ENCODE results near the gene FUT7.
"Not testable (repeated sequence)": the region's sequence is repeated elsewhere in the genome, so short reads cannot be mapped to it uniquely, and the experiment has no call there.

FUT7 gene

DNA sequence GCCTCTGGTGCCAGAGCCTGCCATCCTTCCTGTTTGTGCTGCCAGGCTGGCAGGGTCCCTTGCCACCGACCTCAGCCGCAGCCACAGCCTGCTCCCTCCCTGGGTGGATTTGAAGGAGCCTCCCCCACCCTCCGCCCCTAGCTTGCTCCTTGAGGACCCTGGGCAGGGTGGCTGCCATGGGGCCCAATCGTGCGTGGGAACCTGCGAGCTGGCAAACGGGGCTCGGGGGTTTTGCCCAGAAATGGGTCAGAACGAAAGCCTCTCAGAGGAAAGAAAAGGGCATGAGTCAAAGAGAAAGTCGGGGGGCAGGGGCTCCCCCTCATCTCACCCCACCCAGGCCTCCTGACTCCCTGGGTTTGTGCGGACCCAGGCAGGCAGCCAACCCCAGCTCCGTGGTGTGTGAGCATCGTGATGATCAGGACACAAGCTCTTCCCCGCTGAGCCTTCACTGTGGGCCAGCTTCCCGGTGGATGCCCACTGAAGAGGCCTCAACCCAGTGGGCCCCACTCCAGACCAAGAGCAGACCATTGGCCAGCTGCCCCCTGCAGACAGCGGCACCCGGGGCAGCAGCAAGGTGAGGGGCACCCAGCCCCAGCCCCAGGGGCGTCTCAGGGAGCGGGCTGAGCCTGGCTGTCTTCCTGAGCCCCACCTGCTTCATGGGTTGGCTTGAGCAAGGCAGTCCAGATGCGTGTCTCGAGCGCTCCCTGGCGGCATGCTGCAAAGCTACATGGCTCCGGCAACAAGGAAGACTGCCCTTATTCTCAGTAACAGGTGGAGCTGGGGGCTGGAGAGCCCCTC lies 3.0 kb upstream of the FUT7 start:
- peak; percentile 91 for DNase-seq
- peak overlapping the region; percentile 59 for H3K4me3 Mint-ChIP-seq
- peak overlapping the region; percentile 65 for H3K27ac Mint-ChIP-seq
- no peaks in the 10 kb centered on the region for H3K27me3 Mint-ChIP-seq
- H3K4me1 Mint-ChIP-seq: peaks cover 36% of the 10 kb centered on the region
- ATAC-seq: peak; percentile 83
- H3K9me3 Mint-ChIP-seq: no peaks in the 10 kb centered on the region
- no peaks in the 10 kb centered on the region for H3K36me3 Mint-ChIP-seq (ENCODE audit: low read depth)

DNA sequence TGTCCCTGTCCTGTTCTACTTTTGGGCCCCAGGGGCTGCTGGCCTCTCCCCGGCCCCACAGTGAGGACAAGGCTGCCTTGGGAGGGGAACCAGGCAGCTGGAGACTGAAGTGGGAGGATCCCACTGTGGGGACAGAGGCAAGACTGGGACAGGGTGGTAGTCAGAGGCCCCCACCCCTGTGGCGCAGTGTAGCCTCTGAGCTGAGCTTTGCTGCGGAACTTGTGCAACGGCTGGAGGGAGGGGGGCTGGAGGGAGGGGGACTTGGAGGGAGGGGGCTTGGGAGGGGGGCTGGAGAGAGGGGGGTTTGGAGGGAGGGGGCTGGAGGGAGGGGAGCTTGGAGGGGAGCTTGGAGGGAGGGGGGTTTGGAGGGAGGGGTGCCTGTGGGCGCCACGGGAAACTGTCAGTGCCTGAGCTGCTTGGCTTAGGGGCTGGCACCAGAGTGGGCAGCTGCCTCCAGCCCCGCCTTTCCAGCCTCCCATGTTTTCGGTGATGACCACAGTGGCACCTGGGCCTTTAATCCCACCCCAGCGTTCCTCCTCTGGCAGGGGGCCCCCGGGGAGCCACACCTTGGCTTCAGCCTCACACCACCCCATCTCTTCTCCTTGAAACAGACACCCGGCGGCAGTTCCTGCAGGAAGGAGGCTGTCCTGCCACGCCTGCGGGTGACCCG lies 2.3 kb upstream of the FUT7 start:
- Mint-ChIP-seq H3K4me3 (peak overlapping the region; percentile 59), H3K4me1 (peaks cover 42% of the 10 kb centered on the region), H3K36me3 (ENCODE audit: low read depth) (no peaks in the 10 kb centered on the region), H3K27ac (peak overlapping the region; percentile 65), H3K27me3 (peaks cover 1% of the 10 kb centered on the region), H3K9me3 (no peaks in the 10 kb centered on the region)
- DNase-seq (no peak), ATAC-seq (peak; percentile 5)

- peaks cover 48% of the 10 kb centered on the region for H3K4me1 Mint-ChIP-seq
- not testable (repeated sequence) for H3K4me3 Mint-ChIP-seq
These were observed 1.6 kb upstream of the FUT7 start for GRCh38 chr9:137033481-137033880.

DNA sequence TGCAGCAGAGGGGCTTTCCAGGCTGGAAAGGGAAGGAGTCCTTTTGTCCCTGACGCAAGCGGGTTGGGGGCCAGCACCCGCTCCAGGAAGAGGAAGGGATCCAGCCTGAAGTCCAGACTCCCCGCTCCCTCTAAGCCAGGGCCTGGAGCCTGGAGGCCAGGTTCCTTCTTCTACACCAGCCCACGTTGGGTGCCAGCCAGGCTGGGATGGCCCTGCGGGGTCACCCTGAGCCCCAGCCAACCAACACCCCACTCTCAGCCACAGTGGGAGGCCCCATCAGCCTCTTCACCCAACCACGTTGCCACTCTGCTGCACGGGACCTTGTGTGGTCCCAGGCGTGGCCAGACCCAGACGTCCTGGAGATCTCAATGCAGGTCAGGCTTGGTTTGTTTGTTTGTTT lies 970 bp upstream of the FUT7 start:
- no peaks in the 10 kb centered on the region for H3K9me3 Mint-ChIP-seq
- no peaks in the 10 kb centered on the region for H3K36me3 Mint-ChIP-seq (ENCODE audit: low read depth)
- peaks cover 1% of the 10 kb centered on the region for H3K27me3 Mint-ChIP-seq
- no peak for DNase-seq
- peaks cover 48% of the 10 kb centered on the region for H3K4me1 Mint-ChIP-seq
- no peak for ATAC-seq
- peak overlapping the region; percentile 34 for H3K4me3 Mint-ChIP-seq
- H3K27ac Mint-ChIP-seq: peak overlapping the region; percentile 26

More at GRCh38 chr9:137033481-137033880, 1.6 kb upstream of the FUT7 start:
- not testable (repeated sequence) for H3K36me3 Mint-ChIP-seq (ENCODE audit: low read depth); DNase-seq; H3K27ac Mint-ChIP-seq; H3K9me3 Mint-ChIP-seq; H3K27me3 Mint-ChIP-seq; ATAC-seq

DNA sequence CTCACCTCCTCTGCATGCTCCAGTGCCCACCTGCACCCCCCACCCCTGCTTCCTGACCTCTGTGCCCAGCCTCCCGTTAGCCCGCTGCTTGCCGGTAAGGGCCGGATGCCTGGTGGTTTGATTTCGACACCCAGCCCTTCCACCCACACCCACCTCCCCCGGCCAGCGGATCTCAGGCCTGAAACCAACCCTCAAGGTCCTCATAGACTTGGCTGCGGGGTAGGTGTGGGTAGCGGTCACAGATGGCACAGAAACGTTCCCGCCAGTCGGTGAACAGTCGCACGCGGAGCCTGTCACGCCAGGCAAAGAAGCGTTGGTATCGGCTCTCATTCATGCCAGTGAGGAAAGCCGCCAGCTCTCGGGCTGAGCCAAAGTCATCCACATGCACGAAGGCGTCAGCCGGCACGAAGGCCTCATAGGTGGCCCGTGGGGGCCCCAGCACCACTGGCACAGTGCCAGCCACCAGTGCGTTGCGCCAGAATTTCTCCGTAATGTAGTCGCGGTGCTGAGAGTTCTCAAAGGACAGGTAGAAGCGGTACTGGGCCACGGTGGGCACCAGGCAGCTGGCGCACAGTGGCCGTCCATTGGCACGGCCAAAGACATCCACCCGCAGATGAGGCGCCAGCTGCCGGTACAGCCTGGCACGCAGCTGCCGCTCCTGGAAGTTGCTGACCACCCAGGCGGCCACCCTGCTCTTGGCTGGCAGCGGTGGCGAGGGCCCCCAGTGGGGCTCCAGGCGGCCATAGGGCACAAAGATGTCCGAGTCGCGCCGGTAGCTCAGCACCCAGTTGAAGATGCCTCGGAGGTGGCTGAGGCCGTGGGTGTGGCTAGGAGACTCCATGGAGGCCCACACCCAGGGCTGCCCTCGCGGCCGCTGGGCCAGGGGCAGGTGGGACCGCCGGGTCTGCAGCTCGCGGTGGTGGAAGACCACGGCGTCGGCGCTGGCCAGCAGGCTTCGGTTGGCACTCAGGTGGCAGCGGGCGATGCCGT lies 1.1 kb downstream of the FUT7 start:
- ATAC-seq: no peak
- H3K36me3 Mint-ChIP-seq (ENCODE audit: low read depth): no peaks in the 10 kb centered on the region
- H3K27ac Mint-ChIP-seq: no peak overlapping the region
- H3K4me3 Mint-ChIP-seq: peak overlapping the region; percentile 42
- peak; percentile 58 for DNase-seq
- no peaks in the 10 kb centered on the region for H3K9me3 Mint-ChIP-seq
- peaks cover 51% of the 10 kb centered on the region for H3K4me1 Mint-ChIP-seq
- H3K27me3 Mint-ChIP-seq: peaks cover 4% of the 10 kb centered on the region

- Mint-ChIP-seq H3K4me3 (peak overlapping the region; percentile 51), H3K36me3 (ENCODE audit: low read depth) (no peaks in the 10 kb centered on the region), H3K4me1 (peaks cover 48% of the 10 kb centered on the region), H3K9me3 (no peaks in the 10 kb centered on the region), H3K27me3 (peaks cover 4% of the 10 kb centered on the region), H3K27ac (no peak overlapping the region)
- DNase-seq (no peak), ATAC-seq (no peak)
These were observed 1.9 kb downstream of the FUT7 start for GRCh38 chr9:137030006-137030405.

DNA sequence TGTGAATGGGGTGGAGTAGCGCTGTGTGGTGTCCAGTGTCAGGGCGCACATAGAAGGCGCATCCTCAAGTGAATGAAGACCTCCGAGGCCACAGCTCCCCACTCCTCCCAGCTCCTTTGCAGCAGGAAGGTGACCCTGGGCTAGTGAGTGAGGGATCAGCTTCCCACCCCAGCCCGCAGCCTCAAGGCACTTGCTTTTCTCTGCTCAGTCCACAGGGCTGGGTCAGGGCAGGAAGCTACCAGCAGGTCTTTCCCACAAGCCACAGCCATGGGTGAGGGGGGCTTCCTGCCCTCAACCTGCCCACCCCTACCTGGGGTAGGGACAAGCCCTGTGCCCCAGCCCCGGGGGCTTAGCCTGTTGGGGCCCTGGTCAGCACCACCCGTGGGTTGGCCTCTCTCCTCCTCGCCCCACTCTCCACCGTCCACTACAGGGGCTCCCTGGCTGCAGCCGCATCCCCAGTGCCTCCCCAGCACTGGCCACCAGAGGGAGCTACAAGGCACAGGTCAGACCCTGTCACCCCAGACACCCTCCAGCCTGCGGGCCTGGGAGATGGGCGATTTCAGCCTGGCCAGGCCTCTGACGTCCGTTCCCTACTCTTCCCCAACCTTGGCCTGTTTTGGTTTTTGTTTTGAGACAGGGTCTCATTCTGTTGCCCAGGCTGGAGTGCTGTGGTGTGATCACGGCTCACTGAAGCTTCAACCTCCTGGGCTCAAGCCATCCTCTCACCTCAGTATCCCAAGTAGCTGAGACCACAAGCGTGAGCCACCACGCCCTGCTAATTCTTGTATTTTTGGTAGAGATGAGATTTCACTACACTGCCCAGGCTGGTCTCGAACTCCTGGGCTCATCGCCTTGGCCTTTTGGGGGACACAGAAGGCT lies 2.6 kb downstream of the FUT7 start:
- ATAC-seq (peak; percentile 41), DNase-seq (peak; percentile 88)
- Mint-ChIP-seq H3K9me3 (no peaks in the 10 kb centered on the region), H3K27ac (no peak overlapping the region), H3K4me1 (peaks cover 41% of the 10 kb centered on the region), H3K36me3 (ENCODE audit: low read depth) (no peaks in the 10 kb centered on the region), H3K27me3 (peaks cover 4% of the 10 kb centered on the region), H3K4me3 (peak overlapping the region; percentile 66)

- H3K4me3 Mint-ChIP-seq: peak overlapping the region; percentile 66
- peak; percentile 50 for ATAC-seq
- H3K9me3 Mint-ChIP-seq: no peaks in the 10 kb centered on the region
- no peaks in the 10 kb centered on the region for H3K36me3 Mint-ChIP-seq (ENCODE audit: low read depth)
- peak; percentile 70 for DNase-seq
- no peak overlapping the region for H3K27ac Mint-ChIP-seq
- peaks cover 37% of the 10 kb centered on the region for H3K4me1 Mint-ChIP-seq
- H3K27me3 Mint-ChIP-seq: peaks cover 4% of the 10 kb centered on the region
These were observed 3.4 kb downstream of the FUT7 start for GRCh38 chr9:137028263-137029057.

- peaks cover 4% of the 10 kb centered on the region for H3K27me3 Mint-ChIP-seq
- H3K9me3 Mint-ChIP-seq: no peaks in the 10 kb centered on the region
These were observed 4.3 kb downstream of the FUT7 start, which contains the start of gene ABCA2 for GRCh38 chr9:137027369-137028262. TSS of gene ABCA2 (minus strand) at chr9:137028237. CDS start at chr9:137028140, 97 bp downstream.

GRCh38 chr9:137026828-137027227 lies 5.1 kb downstream of the FUT7 start:
- no peak overlapping the region for H3K4me3 Mint-ChIP-seq

More at GRCh38 chr9:137027369-137028262, 4.3 kb downstream of the FUT7 start, which contains the start of gene ABCA2:
- DNase-seq (no peak), ATAC-seq (no peak)
- peak within 1 kb of the TSS; percentile 69 for H3K4me3 Mint-ChIP-seq
- no peaks in the 10 kb centered on the region for H3K36me3 Mint-ChIP-seq (ENCODE audit: low read depth)
- H3K27ac Mint-ChIP-seq: no peak within 1 kb of the TSS
- peaks cover 32% of the 10 kb centered on the region for H3K4me1 Mint-ChIP-seq

GRCh38 chr9:137026384-137026783 lies 5.5 kb downstream of the FUT7 start:
- Mint-ChIP-seq H3K27ac (no peak overlapping the region), H3K9me3 (no peaks in the 10 kb centered on the region), H3K27me3 (peaks cover 4% of the 10 kb centered on the region), H3K4me3 (no peak overlapping the region), H3K4me1 (peaks cover 27% of the 10 kb centered on the region), H3K36me3 (ENCODE audit: low read depth) (no peaks in the 10 kb centered on the region)
- DNase-seq (no peak), ATAC-seq (no peak)

More at GRCh38 chr9:137026828-137027227, 5.1 kb downstream of the FUT7 start:
- DNase-seq (no peak), ATAC-seq (no peak)
- no peaks in the 10 kb centered on the region for H3K36me3 Mint-ChIP-seq (ENCODE audit: low read depth)
- no peaks in the 10 kb centered on the region for H3K9me3 Mint-ChIP-seq
- H3K27me3 Mint-ChIP-seq: peaks cover 4% of the 10 kb centered on the region
- H3K27ac Mint-ChIP-seq: no peak overlapping the region
- H3K4me1 Mint-ChIP-seq: peaks cover 28% of the 10 kb centered on the region

DNA sequence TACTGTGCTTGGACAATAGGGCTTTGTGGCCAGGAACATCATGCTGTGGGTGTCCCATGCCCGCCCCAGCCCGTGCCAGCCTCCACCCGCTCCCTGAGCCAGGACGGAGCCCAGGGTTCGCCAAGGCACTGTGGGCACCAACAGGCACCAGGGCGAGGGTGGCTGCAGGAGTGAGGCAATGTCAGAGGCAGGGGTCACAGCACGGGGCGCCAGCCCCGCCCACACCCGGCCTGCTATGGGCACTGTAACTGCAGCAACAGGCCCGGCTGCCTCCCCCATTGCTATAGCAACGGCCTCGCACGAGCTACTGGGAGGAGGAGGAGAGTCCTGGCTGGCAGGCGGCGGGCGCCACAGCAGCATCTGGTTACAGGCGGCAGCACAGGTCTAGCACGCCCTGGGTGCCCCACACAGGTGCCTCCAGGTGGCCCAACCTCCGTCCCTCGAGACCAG lies 6.3 kb downstream of the FUT7 start:
- DNase-seq (no peak), ATAC-seq (no peak)
- no peak overlapping the region for H3K27ac Mint-ChIP-seq
- peaks cover 23% of the 10 kb centered on the region for H3K4me1 Mint-ChIP-seq
- no peak overlapping the region for H3K4me3 Mint-ChIP-seq
- peaks cover 4% of the 10 kb centered on the region for H3K27me3 Mint-ChIP-seq
- no peaks in the 10 kb centered on the region for H3K9me3 Mint-ChIP-seq
- no peaks in the 10 kb centered on the region for H3K36me3 Mint-ChIP-seq (ENCODE audit: low read depth)

Measured in activated naive CD8-positive, alpha-beta T cell treated with anti-CD3 and anti-CD28 coated beads, Interleukin-2, amount 50 U/mL, for 24 hours (primary cell).